Mesenchymal stem cell (in vitro differentiated cells and primary cell): Measurements from ENCODE around the gene TIMD4.

Experiments
- DNase-seq: peaks from one replicate; pipeline ENCODE4 v3.0.0-alpha.2; 2013
- H2AFZ ChIP-seq: one replicate; pipeline ENCODE4 v1.6.1; 2013; ENCODE audit warnings: low read depth, mild to moderate bottlenecking, control low read depth, inconsistent platforms, low read length, moderate library complexity
- H2AK5ac ChIP-seq: 2 replicates; pipeline ENCODE4 v1.6.1; 2013; ENCODE audit warnings: low read length, moderate library complexity, mild to moderate bottlenecking, inconsistent platforms; ENCODE audit not compliant: severe bottlenecking
- H2BK120ac ChIP-seq: one replicate; pipeline ENCODE4 v1.6.1; 2013; ENCODE audit warnings: low read depth, mild to moderate bottlenecking, inconsistent platforms, low read length, moderate library complexity
- H2BK12ac ChIP-seq, 2 experiments: one replicate each; pipeline ENCODE4 v1.6.1; 2013; ENCODE audit warnings: inconsistent platforms in 2 of 2, low read length in 2 of 2, mild to moderate bottlenecking in 2 of 2, moderate library complexity in 2 of 2, control low read depth in 1 of 2
- H2BK15ac ChIP-seq: one replicate; pipeline ENCODE4 v1.6.1; 2013; ENCODE audit warnings: mild to moderate bottlenecking, low read depth, inconsistent platforms; ENCODE audit not compliant: poor library complexity, severe bottlenecking
- H2BK5ac ChIP-seq: 2 replicates; pipeline ENCODE4 v1.6.1; 2013; ENCODE audit warnings: low read depth, mild to moderate bottlenecking, low read length, control low read depth, inconsistent platforms; ENCODE audit not compliant: poor library complexity, severe bottlenecking
- H3K14ac ChIP-seq, 2 experiments: one replicate each; pipeline ENCODE4 v1.6.1; 2013; ENCODE audit warnings: inconsistent platforms in 2 of 2, low read length in 2 of 2, control low read depth in 1 of 2, mild to moderate bottlenecking in 1 of 2, moderate library complexity in 1 of 2
- H3K18ac ChIP-seq, 2 experiments: one replicate each; pipeline ENCODE4 v1.6.1; 2013; ENCODE audit warnings: inconsistent platforms in 2 of 2, low read length in 2 of 2, control low read depth in 1 of 2, low read depth in 1 of 2, mild to moderate bottlenecking in 1 of 2
- H3K23ac ChIP-seq, 2 experiments: one replicate each; pipeline ENCODE4 v1.6.1; 2013; ENCODE audit warnings: inconsistent platforms in 2 of 2, low read length in 2 of 2, mild to moderate bottlenecking in 2 of 2, moderate library complexity in 2 of 2, control low read depth in 1 of 2
- H3K27ac ChIP-seq: 2 replicates; pipeline ENCODE4 v1.5.1; 2013; ENCODE audit warnings: mild to moderate bottlenecking, moderate library complexity, low read length, control low read depth, inconsistent platforms; ENCODE audit not compliant: poor library complexity, severe bottlenecking
- H3K27me3 ChIP-seq, 2 experiments: 2 replicates each; pipeline versions ENCODE4 v1.6.1 to v1.7.0; 2013; ENCODE audit warnings: low read length in 2 of 2, mild to moderate bottlenecking in 2 of 2, moderate library complexity in 2 of 2, control low read depth in 1 of 2, inconsistent platforms in 1 of 2; ENCODE audit not compliant: control insufficient read depth in 1 of 2, insufficient read depth in 1 of 2
- H3K36me3 ChIP-seq, 2 experiments: 2 replicates each; pipeline versions ENCODE4 v1.6.1 to v1.7.0; 2013; ENCODE audit warnings: low read length in 2 of 2, control low read depth in 1 of 2, inconsistent platforms in 1 of 2, low read depth in 1 of 2, mild to moderate bottlenecking in 1 of 2; ENCODE audit not compliant: insufficient read depth in 2 of 2, control insufficient read depth in 1 of 2
- H3K4ac ChIP-seq, 2 experiments: one replicate each; pipeline ENCODE4 v1.6.1; 2013; ENCODE audit warnings: inconsistent platforms in 2 of 2, low read length in 2 of 2, mild to moderate bottlenecking in 2 of 2, moderate library complexity in 2 of 2, control low read depth in 1 of 2, low read depth in 1 of 2
- H3K4me1 ChIP-seq: 2 replicates; pipeline ENCODE4 v1.6.1; 2013; ENCODE audit warnings: low read depth, low read length, control low read depth; ENCODE audit not compliant: control insufficient read depth, insufficient read depth
- H3K4me2 ChIP-seq: 2 replicates; pipeline ENCODE4 v1.6.1; 2013; ENCODE audit warnings: low read length, mild to moderate bottlenecking, inconsistent platforms; ENCODE audit not compliant: poor library complexity, severe bottlenecking
- H3K4me3 ChIP-seq, 2 experiments: 2 replicates each; pipeline versions ENCODE4 v1.5.1 to v1.7.0; 2013; ENCODE audit warnings: low read length in 2 of 2, mild to moderate bottlenecking in 2 of 2, control low read depth in 1 of 2, low read depth in 1 of 2; ENCODE audit not compliant: insufficient read depth in 1 of 2
- H3K79me1 ChIP-seq: replicated peaks from 2 replicates; pipeline ENCODE4 v1.6.1; 2013; ENCODE audit warnings: mild to moderate bottlenecking, control low read depth, low read length, inconsistent platforms; ENCODE audit not compliant: poor library complexity, severe bottlenecking
- H3K9ac ChIP-seq: 2 replicates; pipeline ENCODE4 v1.7.0; 2013; ENCODE audit warnings: mild to moderate bottlenecking, low read length, moderate library complexity
- H3K9me3 ChIP-seq: 2 replicates; pipeline ENCODE4 v1.7.0; 2013; ENCODE audit warnings: mild to moderate bottlenecking, low read length; ENCODE audit not compliant: control insufficient read depth
- H4K8ac ChIP-seq: one replicate; pipeline ENCODE4 v1.6.1; 2013; ENCODE audit warnings: inconsistent platforms, mild to moderate bottlenecking, low read length, moderate library complexity
- H4K91ac ChIP-seq: one replicate; pipeline ENCODE4 v1.6.1; 2013; ENCODE audit warnings: mild to moderate bottlenecking, low read length, inconsistent platforms
- WGBS: methylation state at CpG from one replicate; pipeline ENCODE4 v1.1.7; 2013; ENCODE audit warnings: mixed read lengths; 5-methylcytosine and 5-hydroxymethylcytosine counted together

TIMD4 gene

GRCh38 chr5:156913355-156913718 lies 49.7 kb downstream of the TIMD4 start:
- no peak overlapping the region for H2BK5ac ChIP-seq
- H3K23ac ChIP-seq = no peak overlapping the region
- H4K8ac ChIP-seq = no peak overlapping the region
- H3K4me1 ChIP-seq = peaks cover 4% of the 10 kb centered on the region
- no peaks in the 10 kb centered on the region for H3K9me3 ChIP-seq
- no peak overlapping the region for H3K4me3 ChIP-seq
- no peak overlapping the region for H2BK15ac ChIP-seq
- H3K18ac ChIP-seq = no peak overlapping the region
- H4K91ac ChIP-seq = no peak overlapping the region
- DNase-seq = no peak
- no peaks in the 10 kb centered on the region for H3K27me3 ChIP-seq
- H3K4ac ChIP-seq = no peak overlapping the region
- no peaks in the 10 kb centered on the region for H3K36me3 ChIP-seq
- H2BK120ac ChIP-seq = no peak overlapping the region
- WGBS = 83% methylated on average over 3 of the region's 3 CpGs
- no peak overlapping the region for H2BK12ac ChIP-seq
- H3K14ac ChIP-seq = no peak overlapping the region
- peak overlapping the region; percentile 72 for H2AK5ac ChIP-seq
- no peak overlapping the region for H3K9ac ChIP-seq
- H3K79me1 ChIP-seq = no peaks in the 10 kb centered on the region
- no peak overlapping the region for H2AFZ ChIP-seq
- H3K4me2 ChIP-seq = no peak overlapping the region
- H3K27ac ChIP-seq = no peak overlapping the region

GRCh38 chr5:156912869-156913268 lies 50.2 kb downstream of the TIMD4 start:
- Histone ChIP-seq H3K27ac (no peak overlapping the region), H3K14ac (no peak overlapping the region), H2AFZ (no peak overlapping the region), H3K27me3 (no peaks in the 10 kb centered on the region), H3K9me3 (no peaks in the 10 kb centered on the region), H3K18ac (no peak overlapping the region), H4K91ac (no peak overlapping the region), H3K4me2 (no peak overlapping the region), H3K23ac (no peak overlapping the region), H2BK15ac (no peak overlapping the region), H3K4me3 (no peak overlapping the region), H3K4me1 (peaks cover 4% of the 10 kb centered on the region), H3K9ac (no peak overlapping the region), H2BK120ac (no peak overlapping the region), H3K36me3 (no peaks in the 10 kb centered on the region), H3K79me1 (no peaks in the 10 kb centered on the region), H2BK5ac (no peak overlapping the region), H4K8ac (no peak overlapping the region), H3K4ac (no peak overlapping the region), H2AK5ac (no peak overlapping the region), H2BK12ac (no peak overlapping the region)
- DNase-seq = no peak
- 87% methylated on average over 5 of the region's 5 CpGs for WGBS

GRCh38 chr5:156909180-156909579 lies 53.8 kb downstream of the TIMD4 start:
- no peak for DNase-seq
- H2BK5ac ChIP-seq = no peak overlapping the region
- H3K79me1 ChIP-seq = no peaks in the 10 kb centered on the region
- no peak overlapping the region for H3K4me2 ChIP-seq
- H3K18ac ChIP-seq = no peak overlapping the region
- no peak overlapping the region for H2AFZ ChIP-seq
- no peak overlapping the region for H2BK15ac ChIP-seq
- no peak overlapping the region for H3K14ac ChIP-seq
- H2BK12ac ChIP-seq = no peak overlapping the region
- H4K91ac ChIP-seq = no peak overlapping the region
- H2AK5ac ChIP-seq = no peak overlapping the region
- H3K4ac ChIP-seq = no peak overlapping the region
- H3K4me1 ChIP-seq = peaks cover 4% of the 10 kb centered on the region
- H3K9ac ChIP-seq = no peak overlapping the region
- WGBS = 87% methylated on average over 6 of the region's 6 CpGs
- no peak overlapping the region for H3K4me3 ChIP-seq
- H4K8ac ChIP-seq = no peak overlapping the region
- H2BK120ac ChIP-seq = no peak overlapping the region
- no peaks in the 10 kb centered on the region for H3K9me3 ChIP-seq
- no peaks in the 10 kb centered on the region for H3K27me3 ChIP-seq
- no peak overlapping the region for H3K27ac ChIP-seq
- H3K36me3 ChIP-seq = no peaks in the 10 kb centered on the region
- H3K23ac ChIP-seq = no peak overlapping the region

GRCh38 chr5:156907667-156908066 lies 55.4 kb downstream of the TIMD4 start:
- DNase-seq = no peak
- Histone ChIP-seq H3K4me3 (no peak overlapping the region), H3K9me3 (no peaks in the 10 kb centered on the region), H3K9ac (no peak overlapping the region), H3K36me3 (no peaks in the 10 kb centered on the region), H3K4me2 (no peak overlapping the region), H3K27ac (no peak overlapping the region), H3K4ac (no peak overlapping the region), H2BK120ac (no peak overlapping the region), H4K91ac (no peak overlapping the region), H3K14ac (no peak overlapping the region), H2AK5ac (no peak overlapping the region), H2BK15ac (no peak overlapping the region), H3K4me1 (no peaks in the 10 kb centered on the region), H2AFZ (no peak overlapping the region), H3K23ac (no peak overlapping the region), H3K18ac (no peak overlapping the region), H4K8ac (no peak overlapping the region), H3K27me3 (no peaks in the 10 kb centered on the region), H2BK5ac (no peak overlapping the region), H3K79me1 (no peaks in the 10 kb centered on the region), H2BK12ac (no peak overlapping the region)
- WGBS = 90% methylated on average over 6 of the region's 6 CpGs
